Rectal smooth muscle tissue (tissue), 1 donor: ENCODE measurements around the gene NOL4L.

ENCODE experiments used
- H3K27ac ChIP-seq: one replicate; pipeline ENCODE4 v1.7.0; 2013; ENCODE audit warnings: low read depth, low read length, inconsistent platforms
- H3K27me3 ChIP-seq: one replicate; pipeline ENCODE4 v1.7.0; 2013; ENCODE audit warnings: low read length; ENCODE audit not compliant: control insufficient read depth, insufficient read depth
- H3K36me3 ChIP-seq: one replicate; pipeline ENCODE4 v1.7.0; 2013; ENCODE audit warnings: low read length; ENCODE audit not compliant: control insufficient read depth, insufficient read depth
- H3K4me1 ChIP-seq: one replicate; pipeline ENCODE4 v1.7.0; 2013; ENCODE audit warnings: low read length; ENCODE audit not compliant: control insufficient read depth, insufficient read depth
- H3K4me3 ChIP-seq: one replicate; pipeline ENCODE4 v1.7.0; 2013; ENCODE audit warnings: low read length
- H3K9ac ChIP-seq: one replicate; pipeline ENCODE4 v1.7.0; 2013; ENCODE audit warnings: low read length

Gene NOL4L

DNA sequence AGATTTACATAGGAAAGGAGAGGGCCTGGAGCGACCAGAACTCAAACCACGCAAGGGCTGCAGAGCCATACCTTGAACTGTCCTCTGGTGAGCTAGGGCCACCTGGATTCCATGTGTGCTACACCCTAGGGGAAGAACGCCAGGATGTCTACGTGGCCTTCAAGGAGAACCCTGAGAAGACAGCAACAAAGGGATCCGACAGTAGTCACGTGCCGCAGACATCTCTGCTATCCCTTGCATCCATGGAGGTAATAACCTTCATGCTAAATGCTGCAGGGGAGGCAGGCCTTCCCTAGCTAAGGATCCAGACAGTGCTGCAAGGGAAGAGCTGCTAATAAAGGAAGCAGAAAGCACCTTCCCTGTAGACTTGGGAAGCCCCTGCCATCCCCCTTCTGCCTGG, 52.9 kb downstream of the NOL4L start:
- Histone ChIP-seq H3K36me3 (no peaks in the 10 kb centered on the region), H3K4me1 (no peaks in the 10 kb centered on the region)

DNA sequence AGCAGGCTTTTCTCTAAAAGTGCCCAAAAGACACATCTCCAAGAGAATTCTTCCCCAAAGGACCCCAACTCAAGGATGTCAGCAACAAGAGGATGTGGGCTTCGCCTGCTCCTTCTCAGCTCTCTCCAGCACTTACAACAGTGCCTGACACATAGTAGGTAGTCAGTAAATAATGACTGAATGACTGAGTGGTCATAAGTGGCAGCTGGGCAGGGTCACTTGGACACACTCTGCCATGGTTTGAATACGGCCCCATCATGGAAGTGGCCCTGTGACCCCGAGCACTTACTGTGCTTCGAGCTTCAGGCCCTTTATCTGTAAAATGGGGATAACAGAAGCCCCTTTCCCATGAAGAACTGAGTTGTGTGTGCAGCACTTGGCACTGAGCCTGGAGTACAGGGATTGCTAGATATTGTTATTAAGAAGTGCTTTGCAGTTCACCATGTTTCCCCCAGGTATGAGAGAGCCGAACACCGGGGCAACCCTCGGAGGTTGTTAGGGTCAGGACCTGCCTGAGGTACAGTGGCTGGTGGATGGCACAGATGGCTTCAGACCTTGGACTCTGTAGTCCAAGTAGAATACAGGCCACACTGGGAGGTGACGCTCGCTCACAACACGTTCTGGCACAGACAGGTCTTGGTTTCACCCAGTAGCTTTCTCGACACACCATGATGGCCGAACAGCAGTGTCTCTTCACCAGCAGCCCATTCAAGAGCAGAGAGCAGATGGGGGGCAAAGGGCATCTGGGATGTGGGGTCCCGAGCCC, 56.0 kb downstream of the NOL4L start:
- Histone ChIP-seq H3K4me1 (peaks cover 6% of the 10 kb centered on the region), H3K4me3 (no peak overlapping the region), H3K27me3 (no peaks in the 10 kb centered on the region), H3K9ac (no peak overlapping the region), H3K36me3 (no peaks in the 10 kb centered on the region), H3K27ac (no peak overlapping the region)

More for the DNA sequence above, 52.9 kb downstream of the NOL4L start:
- Histone ChIP-seq H3K9ac (no peak overlapping the region), H3K27me3 (no peaks in the 10 kb centered on the region), H3K4me3 (no peak overlapping the region), H3K27ac (no peak overlapping the region)

DNA sequence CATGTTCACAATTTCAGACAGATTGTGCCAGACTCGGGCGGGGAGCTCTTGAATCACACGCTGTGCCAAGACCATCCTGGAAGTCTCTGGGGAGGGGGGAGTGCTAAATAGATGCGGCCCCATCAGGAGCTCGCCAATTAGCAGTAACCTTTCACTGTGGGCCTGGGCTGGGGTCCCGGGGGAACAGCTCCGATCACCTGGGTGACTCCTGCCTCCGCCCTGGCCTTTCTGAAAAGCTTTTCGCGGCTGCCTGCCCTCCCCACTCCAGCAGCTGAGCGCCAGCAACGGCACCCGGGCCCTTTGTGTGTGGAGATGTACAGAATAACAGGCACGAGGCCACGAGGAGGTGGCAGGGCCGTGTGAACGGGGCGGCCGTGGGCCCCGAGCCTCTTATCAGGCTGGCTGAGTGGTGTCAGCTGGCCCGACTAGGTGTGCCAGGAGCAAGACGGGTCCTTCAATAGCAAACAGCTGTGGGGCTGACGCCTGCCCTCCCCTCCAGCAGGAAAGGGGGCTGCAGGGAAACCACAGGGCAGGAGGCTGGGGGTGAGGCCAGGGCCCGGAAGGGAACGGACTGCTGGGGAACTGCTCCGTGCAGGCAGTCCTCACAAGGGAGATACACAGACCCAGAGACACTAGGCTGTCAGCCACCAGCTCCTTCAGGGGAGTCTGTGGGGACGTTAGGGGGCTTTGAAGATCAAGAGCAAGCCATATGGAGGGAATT, 56.8 kb downstream of the NOL4L start:
- no peak overlapping the region for H3K27ac ChIP-seq

DNA sequence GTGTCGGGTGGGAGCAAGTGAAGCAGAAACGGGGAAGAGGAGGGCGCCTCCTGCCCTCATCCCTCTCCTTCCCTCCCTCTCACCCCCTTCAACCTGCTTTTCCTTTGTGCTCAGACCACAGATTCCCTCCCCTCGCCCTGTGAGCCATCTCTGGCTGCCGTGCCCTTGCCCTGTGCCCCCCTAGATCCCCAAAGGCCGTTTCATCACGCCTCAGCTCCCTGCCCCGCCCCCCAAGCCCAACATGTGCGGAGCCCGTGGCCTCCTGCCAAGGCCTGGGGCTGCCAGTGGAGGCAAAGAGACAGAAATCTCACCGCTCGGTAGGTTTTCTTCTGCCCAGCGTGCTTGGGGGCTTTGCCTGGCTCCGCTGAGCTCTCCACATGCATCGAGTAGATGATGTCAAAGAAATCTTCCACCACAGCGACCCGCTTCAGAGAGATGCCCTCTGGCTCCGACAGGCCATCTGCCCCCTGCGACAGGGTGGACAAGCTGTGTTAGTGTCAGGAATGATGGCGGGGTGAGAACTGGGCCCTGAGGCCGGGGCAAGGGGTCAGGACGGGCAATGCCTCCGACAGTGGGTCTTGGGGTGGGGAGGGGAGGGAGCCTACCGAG, 57.6 kb downstream of the NOL4L start:
- peaks cover 6% of the 10 kb centered on the region for H3K4me1 ChIP-seq
- H3K27ac ChIP-seq: no peak overlapping the region
- no peaks in the 10 kb centered on the region for H3K36me3 ChIP-seq
- H3K4me3 ChIP-seq: no peak overlapping the region
- no peaks in the 10 kb centered on the region for H3K27me3 ChIP-seq
- no peak overlapping the region for H3K9ac ChIP-seq

More for the DNA sequence above, 56.8 kb downstream of the NOL4L start:
- Histone ChIP-seq H3K27me3 (no peaks in the 10 kb centered on the region), H3K36me3 (no peaks in the 10 kb centered on the region), H3K4me1 (peaks cover 6% of the 10 kb centered on the region), H3K4me3 (no peak overlapping the region), H3K9ac (no peak overlapping the region)

DNA sequence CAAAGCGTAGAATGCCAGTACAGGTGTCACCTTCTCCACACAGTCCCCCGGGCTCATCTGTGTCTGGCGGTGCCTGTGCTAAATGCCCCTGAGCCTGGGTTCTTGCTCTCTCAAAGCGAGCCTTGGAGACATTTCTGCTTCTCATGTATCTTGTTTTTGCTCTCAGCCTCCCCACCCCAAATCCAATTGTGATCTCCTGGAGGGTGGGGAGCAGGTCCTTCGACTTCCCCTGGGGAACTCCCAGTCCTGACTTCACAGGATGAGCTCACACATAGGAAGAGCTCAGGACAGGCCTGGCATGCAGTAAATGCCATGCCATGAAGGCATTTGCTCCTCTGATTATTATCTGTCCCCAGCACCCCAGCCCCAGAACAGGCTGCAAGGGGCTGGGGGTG, 58.1 kb downstream of the NOL4L start:
- Histone ChIP-seq H3K36me3 (no peaks in the 10 kb centered on the region), H3K4me3 (no peak overlapping the region), H3K4me1 (peaks cover 6% of the 10 kb centered on the region), H3K27me3 (no peaks in the 10 kb centered on the region), H3K9ac (no peak overlapping the region), H3K27ac (no peak overlapping the region)

DNA sequence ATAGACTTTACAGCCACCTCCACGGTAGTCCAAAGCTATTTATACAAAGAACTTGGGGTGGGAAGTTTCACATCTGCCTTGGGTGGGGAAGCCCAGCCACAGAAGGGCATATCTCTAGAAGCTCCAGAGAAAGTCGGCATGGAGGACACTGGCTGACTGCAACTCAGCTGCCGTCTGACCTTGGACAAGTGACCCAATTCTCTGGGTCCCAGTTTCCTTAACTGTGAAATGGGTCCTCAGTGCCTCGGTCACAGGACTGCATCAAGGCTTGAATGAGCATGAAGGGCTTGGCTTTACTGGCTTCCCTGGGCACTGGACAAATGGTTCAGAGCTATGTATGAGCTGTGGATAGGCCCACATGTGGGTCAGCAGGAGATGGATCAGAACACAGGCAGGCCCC, 58.6 kb downstream of the NOL4L start:
- Histone ChIP-seq H3K36me3 (no peaks in the 10 kb centered on the region), H3K4me3 (no peak overlapping the region), H3K4me1 (peaks cover 6% of the 10 kb centered on the region), H3K27me3 (no peaks in the 10 kb centered on the region), H3K27ac (no peak overlapping the region), H3K9ac (no peak overlapping the region)

DNA sequence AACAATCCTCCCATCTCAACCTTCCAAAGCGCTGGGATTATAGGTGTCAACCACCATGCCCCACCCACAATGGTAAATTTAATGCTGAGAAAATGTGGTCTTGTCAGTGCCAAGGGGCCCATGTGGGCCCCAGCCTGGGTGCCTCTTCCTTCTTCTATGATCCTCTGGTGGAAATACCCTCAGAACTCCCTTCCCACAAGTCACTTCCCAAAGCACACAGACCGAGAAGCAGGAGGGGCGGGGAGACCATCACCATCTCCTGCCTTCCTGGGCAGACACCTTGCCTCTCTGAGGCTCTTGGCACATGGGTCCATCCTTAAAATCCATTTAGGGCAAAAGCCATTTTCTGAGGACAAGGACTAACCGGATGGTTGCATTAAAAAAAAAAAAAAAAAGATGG, 59.0 kb downstream of the NOL4L start:
- Histone ChIP-seq H3K27ac (no peak overlapping the region), H3K4me3 (no peak overlapping the region), H3K36me3 (no peaks in the 10 kb centered on the region), H3K9ac (no peak overlapping the region), H3K27me3 (no peaks in the 10 kb centered on the region), H3K4me1 (peaks cover 6% of the 10 kb centered on the region)

DNA sequence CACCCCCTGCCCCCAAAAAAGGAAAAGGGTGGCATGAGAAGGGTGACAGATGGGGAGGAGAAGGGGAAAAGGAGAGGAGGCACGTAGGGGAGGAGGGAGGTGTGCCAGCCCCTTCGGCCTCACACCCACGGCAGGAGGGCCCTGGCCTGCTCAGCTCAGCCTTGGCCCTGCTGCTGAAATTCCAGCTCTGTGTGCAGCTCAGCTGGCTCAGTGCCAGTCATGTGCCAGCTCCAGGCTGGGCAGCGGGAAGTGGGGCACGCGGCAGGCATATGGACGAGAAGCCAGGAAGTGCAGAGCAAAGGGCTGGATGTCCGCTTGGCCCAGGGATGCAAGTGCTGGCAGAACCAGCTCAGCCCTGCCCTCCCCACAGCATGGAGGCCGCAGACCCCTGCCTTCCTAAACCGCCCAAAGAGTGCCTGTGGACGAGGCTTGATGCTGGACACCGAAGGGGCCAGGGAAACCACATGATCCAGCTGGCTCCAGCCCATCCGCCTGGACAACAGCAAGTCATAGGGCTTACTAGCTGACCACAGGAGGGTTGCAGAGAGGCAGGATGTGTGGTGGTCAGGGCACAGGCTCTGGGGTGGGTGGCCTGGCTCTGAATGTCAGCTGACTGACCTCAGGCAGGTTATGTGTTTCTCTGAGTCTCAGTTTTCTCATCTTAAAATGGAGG, 60.2 kb downstream of the NOL4L start:
- H3K27ac ChIP-seq: no peak overlapping the region
- no peak overlapping the region for H3K9ac ChIP-seq
- H3K27me3 ChIP-seq: no peaks in the 10 kb centered on the region
- no peaks in the 10 kb centered on the region for H3K36me3 ChIP-seq
- no peak overlapping the region for H3K4me3 ChIP-seq
- peaks cover 6% of the 10 kb centered on the region for H3K4me1 ChIP-seq

DNA sequence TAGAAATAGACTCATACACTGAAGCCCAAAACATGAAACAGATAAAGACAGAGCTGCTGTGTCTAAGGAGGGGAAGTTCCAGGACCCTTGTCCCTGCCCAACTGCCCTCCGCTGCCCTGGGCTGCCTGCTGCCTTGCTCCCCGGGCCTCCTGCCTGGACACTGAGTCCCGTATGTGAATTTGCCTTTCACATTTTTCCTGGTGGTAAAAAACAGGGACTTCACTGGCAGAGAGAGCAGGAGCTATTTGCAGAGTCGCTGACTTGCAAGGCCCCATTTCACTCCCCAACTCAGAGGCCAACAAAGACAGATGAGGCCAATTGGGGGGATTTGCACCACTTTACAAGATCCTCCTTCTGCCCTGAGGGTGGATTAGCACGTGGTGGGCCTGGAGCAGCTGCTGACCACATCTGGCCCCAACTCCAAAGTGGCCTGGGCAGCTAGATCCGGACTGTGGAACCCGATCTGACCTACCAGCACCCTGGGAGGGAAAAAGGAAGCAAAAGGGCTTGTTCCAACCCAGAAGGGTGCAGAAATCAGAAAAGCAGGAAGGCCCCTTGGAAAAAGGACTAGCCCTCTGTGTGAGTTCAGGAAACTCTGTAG, 61.4 kb downstream of the NOL4L start:
- no peak overlapping the region for H3K27ac ChIP-seq
- H3K4me1 ChIP-seq: peaks cover 6% of the 10 kb centered on the region
- peaks cover 3% of the 10 kb centered on the region for H3K36me3 ChIP-seq
- H3K9ac ChIP-seq: no peak overlapping the region
- H3K4me3 ChIP-seq: no peak overlapping the region
- H3K27me3 ChIP-seq: no peaks in the 10 kb centered on the region

DNA sequence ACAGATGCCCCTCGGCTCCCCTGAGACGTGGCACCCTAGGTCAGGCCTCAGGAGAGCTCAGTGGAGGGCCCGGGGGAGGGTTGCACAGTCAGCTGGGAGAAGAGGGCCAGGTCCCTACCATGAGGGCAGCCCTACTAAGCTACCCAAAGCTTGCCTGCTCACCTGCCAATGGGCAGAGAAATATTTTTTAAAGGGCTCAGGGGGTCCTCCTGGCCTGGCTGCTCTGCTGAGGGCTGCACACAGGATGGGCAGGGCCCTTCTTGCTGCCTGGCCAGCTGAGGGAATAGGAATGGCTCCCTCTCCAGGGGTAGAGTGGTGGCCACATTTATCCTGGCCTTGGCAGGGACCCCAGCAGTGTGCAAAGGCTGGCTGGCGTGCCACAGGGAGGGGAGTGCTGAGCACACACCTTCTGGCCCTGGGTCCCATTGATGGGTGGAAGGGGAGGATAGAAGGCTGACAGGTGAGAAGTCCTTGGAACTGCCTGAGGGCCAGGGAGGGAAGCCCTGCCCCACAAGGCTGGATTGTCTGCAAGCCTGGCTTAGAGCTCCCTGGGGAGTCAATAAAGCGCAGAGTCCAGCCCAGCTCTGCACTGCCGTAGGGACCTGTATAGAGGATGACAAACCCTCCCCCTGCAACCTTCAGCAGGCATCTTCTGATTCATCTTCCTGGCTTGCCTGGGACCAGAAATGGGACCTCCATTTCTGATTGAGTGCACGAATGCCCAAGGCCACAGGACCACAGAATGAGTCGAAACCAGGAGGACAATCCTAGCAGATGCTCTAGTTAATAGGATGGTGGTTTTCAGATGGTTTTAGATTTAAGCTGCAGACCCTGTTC, 62.1 kb downstream of the NOL4L start:
- Histone ChIP-seq H3K27me3 (no peaks in the 10 kb centered on the region), H3K4me1 (peaks cover 6% of the 10 kb centered on the region), H3K27ac (no peak overlapping the region), H3K4me3 (no peak overlapping the region), H3K9ac (no peak overlapping the region), H3K36me3 (peaks cover 3% of the 10 kb centered on the region)

DNA sequence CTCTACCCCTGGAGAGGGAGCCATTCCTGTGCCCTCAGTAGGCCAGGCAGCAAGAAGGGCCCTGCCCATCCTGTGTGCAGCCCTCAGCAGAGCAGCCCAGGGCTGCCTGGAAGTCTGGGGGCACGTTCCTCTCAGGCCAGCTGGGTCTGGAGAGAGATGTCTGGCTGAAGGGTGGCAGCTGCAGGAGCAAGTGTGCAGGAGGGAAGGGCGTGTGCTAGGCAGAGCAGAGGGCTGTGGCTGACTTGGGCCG, 62.7 kb downstream of the NOL4L start:
- Histone ChIP-seq H3K27me3 (no peaks in the 10 kb centered on the region), H3K27ac (no peak overlapping the region), H3K4me3 (no peak overlapping the region), H3K4me1 (peaks cover 6% of the 10 kb centered on the region), H3K9ac (no peak overlapping the region), H3K36me3 (peaks cover 3% of the 10 kb centered on the region)
